Mesendoderm (in vitro differentiated cells): ENCODE measurements around the gene TMSB15B.
"Not testable (repeated sequence)": the region's sequence is repeated elsewhere in the genome, so short reads cannot be mapped to it uniquely, and the experiment has no call there.

Experiments
- DNase-seq: peaks from one replicate; pipeline ENCODE4 v3.0.0; 2013
- H2AK5ac ChIP-seq: 2 replicates; pipeline ENCODE4 v1.6.1; 2013; ENCODE audit warnings: low read length, inconsistent platforms
- H2BK120ac ChIP-seq: 2 replicates; pipeline ENCODE4 v1.6.1; 2013; ENCODE audit warnings: low read depth, mild to moderate bottlenecking, low read length, moderate library complexity, mixed read lengths
- H2BK15ac ChIP-seq: replicated peaks from 2 replicates; pipeline ENCODE4 v1.6.1; 2013; ENCODE audit warnings: low read depth, mild to moderate bottlenecking, moderate library complexity
- H2BK5ac ChIP-seq: 2 replicates; pipeline ENCODE4 v1.6.1; 2013; ENCODE audit warnings: low read length, inconsistent platforms
- H3K18ac ChIP-seq: 2 replicates; pipeline ENCODE4 v1.6.1; 2013; ENCODE audit warnings: mild to moderate bottlenecking, low read length, mixed read lengths
- H3K23ac ChIP-seq: one replicate; pipeline ENCODE4 v1.6.1; 2013; ENCODE audit warnings: low read length
- H3K27ac ChIP-seq: 2 replicates; pipeline ENCODE4 v1.5.1; 2013; ENCODE audit warnings: low read depth, mild to moderate bottlenecking, inconsistent platforms, low read length, moderate library complexity
- H3K27me3 ChIP-seq: 2 replicates; pipeline ENCODE4 v1.6.1; 2013; ENCODE audit warnings: low read length, control low read depth, mild to moderate bottlenecking, inconsistent platforms; ENCODE audit not compliant: insufficient read depth, poor library complexity
- H3K36me3 ChIP-seq: 2 replicates; pipeline ENCODE4 v1.6.1; 2013; ENCODE audit warnings: low read length, inconsistent platforms; ENCODE audit not compliant: control insufficient read depth, insufficient read depth
- H3K4ac ChIP-seq: one replicate; pipeline ENCODE4 v1.6.1; 2013; ENCODE audit warnings: low read depth, mild to moderate bottlenecking, low read length, moderate library complexity
- H3K4me1 ChIP-seq: 2 replicates; pipeline ENCODE4 v1.6.1; 2013; ENCODE audit warnings: low read depth, low read length, inconsistent platforms; ENCODE audit not compliant: control insufficient read depth
- H3K4me2 ChIP-seq: 2 replicates; pipeline ENCODE4 v1.6.1; 2013; ENCODE audit warnings: low read length
- H3K4me3 ChIP-seq: 2 replicates; pipeline ENCODE4 v1.5.1; 2013; ENCODE audit warnings: mild to moderate bottlenecking, low read length
- H3K56ac ChIP-seq: one replicate; pipeline ENCODE4 v1.6.1; 2013; ENCODE audit warnings: low read length
- H3K79me1 ChIP-seq: 2 replicates; pipeline ENCODE4 v1.6.1; 2013; ENCODE audit warnings: low read length, inconsistent platforms
- H3K79me2 ChIP-seq: 2 replicates; pipeline ENCODE4 v1.6.1; 2013; ENCODE audit warnings: mild to moderate bottlenecking, low read length; ENCODE audit not compliant: control insufficient read depth, insufficient read depth
- H3K9ac ChIP-seq: 2 replicates; pipeline ENCODE4 v1.6.1; 2013; ENCODE audit warnings: low read length, inconsistent platforms
- H4K5ac ChIP-seq: one replicate; pipeline ENCODE4 v1.6.1; 2013; ENCODE audit warnings: low read length
- H4K8ac ChIP-seq: one replicate; pipeline ENCODE4 v1.6.1; 2013; ENCODE audit warnings: low read depth, mild to moderate bottlenecking, control low read depth, low read length, moderate library complexity
- WGBS: extraction: QIAGEN DNeasy Blood & Tissue Kit; methylation state at CpG from one replicate; pipeline ENCODE4 v1.1.7; 2013; ENCODE audit warnings: low lambda C conversion rate, missing lambda C conversion rate; ENCODE audit not compliant: insufficient coverage; ENCODE audit errors: extremely low coverage; 5-methylcytosine and 5-hydroxymethylcytosine counted together

Gene TMSB15B

GRCh38 chrX:104008831-104009230 is 46.4 kb downstream of the TMSB15B start:
- Histone ChIP-seq H3K4me2 (no peak overlapping the region), H3K23ac (no peak overlapping the region)
- WGBS: no CpG with 5 or more reads among the region's 5 CpGs

GRCh38 chrX:104013158-104013557 is 50.7 kb downstream of the TMSB15B start:
- Histone ChIP-seq H2BK15ac (no peak overlapping the region), H3K4me2 (no peak overlapping the region), H3K36me3 (no peaks in the 10 kb centered on the region), H3K27ac (no peak overlapping the region), H3K9ac (no peak overlapping the region), H3K79me2 (no peaks in the 10 kb centered on the region), H3K23ac (no peak overlapping the region), H3K79me1 (no peaks in the 10 kb centered on the region), H3K56ac (no peak overlapping the region), H3K27me3 (no peaks in the 10 kb centered on the region), H2AK5ac (no peak overlapping the region), H3K4me3 (no peak overlapping the region), H3K18ac (no peak overlapping the region), H3K4ac (no peak overlapping the region), H4K5ac (no peak overlapping the region), H3K4me1 (no peaks in the 10 kb centered on the region), H2BK120ac (no peak overlapping the region), H2BK5ac (no peak overlapping the region), H4K8ac (no peak overlapping the region)
- WGBS: no CpG with 5 or more reads among the region's 24 CpGs
- no peak for DNase-seq

More at GRCh38 chrX:104008831-104009230, 46.4 kb downstream of the TMSB15B start:
- Histone ChIP-seq H4K5ac (no peak overlapping the region), H3K27me3 (no peaks in the 10 kb centered on the region), H4K8ac (no peak overlapping the region), H2BK5ac (no peak overlapping the region), H3K79me1 (no peaks in the 10 kb centered on the region), H3K4me3 (no peak overlapping the region), H3K4me1 (no peaks in the 10 kb centered on the region), H3K18ac (no peak overlapping the region), H2AK5ac (no peak overlapping the region), H3K4ac (no peak overlapping the region), H3K9ac (no peak overlapping the region), H3K56ac (no peak overlapping the region), H3K79me2 (no peaks in the 10 kb centered on the region), H3K36me3 (no peaks in the 10 kb centered on the region), H2BK15ac (no peak overlapping the region), H2BK120ac (no peak overlapping the region), H3K27ac (no peak overlapping the region)
- no peak for DNase-seq

GRCh38 chrX:104013606-104014005 is 51.2 kb downstream of the TMSB15B start, which contains the start of gene H2BW1:
TSS of gene H2BW1 (minus strand) at chrX:104013708. CDS start at chrX:104013576, 132 bp downstream.
- Histone ChIP-seq H2BK5ac (no peak within 1 kb of the TSS), H2BK120ac (no peak within 1 kb of the TSS), H3K36me3 (no peaks in the 10 kb centered on the region), H3K79me2 (no peaks in the 10 kb centered on the region), H3K4me3 (no peak within 1 kb of the TSS), H2AK5ac (no peak within 1 kb of the TSS), H3K4me2 (no peak within 1 kb of the TSS), H3K56ac (no peak within 1 kb of the TSS), H3K27me3 (no peaks in the 10 kb centered on the region), H3K79me1 (no peaks in the 10 kb centered on the region), H3K18ac (no peak within 1 kb of the TSS), H4K5ac (no peak within 1 kb of the TSS), H3K4ac (no peak within 1 kb of the TSS), H2BK15ac (no peak within 1 kb of the TSS), H3K4me1 (no peaks in the 10 kb centered on the region), H4K8ac (no peak within 1 kb of the TSS), H3K23ac (no peak within 1 kb of the TSS), H3K9ac (no peak within 1 kb of the TSS), H3K27ac (no peak within 1 kb of the TSS)
- WGBS: no CpG with 5 or more reads among the region's 20 CpGs
- DNase-seq: no peak

GRCh38 chrX:104015576-104015975 is 53.1 kb downstream of the TMSB15B start:
- WGBS: no CpG with 5 or more reads among the region's 8 CpGs
- not testable (repeated sequence) for H3K79me1 ChIP-seq, H3K9ac ChIP-seq, H3K36me3 ChIP-seq, H3K4me2 ChIP-seq, H2BK120ac ChIP-seq, H3K27me3 ChIP-seq, H4K5ac ChIP-seq, H2AK5ac ChIP-seq, H3K79me2 ChIP-seq, H3K18ac ChIP-seq, H3K4ac ChIP-seq, H3K56ac ChIP-seq, H4K8ac ChIP-seq, H3K4me1 ChIP-seq, H3K4me3 ChIP-seq, H3K27ac ChIP-seq, H3K23ac ChIP-seq, DNase-seq, H2BK5ac ChIP-seq, H2BK15ac ChIP-seq
